Measurements from ENCODE around the gene HFE.

GRCh38 chr6:26121141-26122004 is 34.1 kb downstream of the HFE start:
- TF ChIP-seq CTCF (IDR thresholded peaks at IDR 0.05) (no peak), POLR2A (IDR thresholded peaks at IDR 0.05) (no peak)
